Sciatic nerve (tissue), 2 donors: ENCODE measurements around the gene CEBPZOS. TPM values are rescaled to one million over a fixed set of nuclear protein-coding genes. Genes with fewer than 3 reads are reported as not detected.
"Not testable (repeated sequence)": the region's sequence is repeated elsewhere in the genome, so short reads cannot be mapped to it uniquely, and the experiment has no call there.

ENCODE experiments used
- ATAC-seq: fragments of 200-7000 bp; cut with Tn5 transposase; one replicate; pipeline ENCODE4 v1.9.1; 2020; ENCODE audit warnings: mild to moderate bottlenecking, moderate library complexity
- DNase-seq: peaks from one replicate; pipeline ENCODE4 v3.0.0-alpha.2; 2020; ENCODE audit warnings: low spot score
- intact Hi-C: fragments of 100-400 bp; cut with DNase I; formaldehyde crosslinking; loops from one replicate; pipeline ENCODE4 v1.14.2; 2022
- total RNA-seq: library from RNA; stranded (reverse); fragmentation: NEBNext Ultra II Directional; extraction: Animal tissue kit (Norgen Biotek cat#: 25700); gene quantifications from one replicate; pipeline ENCODE4 v1.2.1, GENCODE V29; 2021
- donor health status: DM: no; HTN: no; CAD: no.
- donor health status: DM: no; HTN: no; CAD: no.

CEBPZOS gene
- total RNA-seq, 1 donor from 2014 or later: 43.5 TPM

- intact Hi-C loops: no loop called here
- DNase-seq (no peak), ATAC-seq (peak; percentile 53)
These were observed 6.7 kb upstream of the CEBPZOS start for GRCh38 chr2:37189452-37190153.

- intact Hi-C loops: no loop called here
- DNase-seq (no peak), ATAC-seq (no peak)
These were observed 6.0 kb upstream of the CEBPZOS start for GRCh38 chr2:37190290-37190689.

GRCh38 chr2:37191253-37191652 lies 5.0 kb upstream of the CEBPZOS start:
- ATAC-seq: peak; percentile 51
- intact Hi-C loops: no loop called here
- DNase-seq: no peak

GRCh38 chr2:37191747-37192146 lies 4.5 kb upstream of the CEBPZOS start:
- no peak for ATAC-seq
- intact Hi-C loops: no loop called here

GRCh38 chr2:37192551-37192950 lies 3.7 kb upstream of the CEBPZOS start:
- DNase-seq (no peak), ATAC-seq (no peak)
- intact Hi-C loops: no loop called here

More at GRCh38 chr2:37191747-37192146, 4.5 kb upstream of the CEBPZOS start:
- no peak for DNase-seq

- DNase-seq, intact Hi-C loops: not testable (repeated sequence)
- peak; percentile 6 for ATAC-seq
These were observed 405 bp upstream of the CEBPZOS start for GRCh38 chr2:37195862-37196319.

- ATAC-seq: no peak
- intact Hi-C loops: no loop called here
- no peak for DNase-seq
These were observed 2.4 kb downstream of the CEBPZOS start for GRCh38 chr2:37198681-37199065.

- DNase-seq (no peak), ATAC-seq (no peak)
- intact Hi-C loops: no loop called here
These were observed 4.9 kb downstream of the CEBPZOS start for GRCh38 chr2:37201208-37201607.

- no peak for ATAC-seq
- intact Hi-C loops: no loop called here
These were observed 5.5 kb downstream of the CEBPZOS start for GRCh38 chr2:37201766-37202165.

GRCh38 chr2:37203708-37204107 lies 7.4 kb downstream of the CEBPZOS start:
- no peak for ATAC-seq

More at GRCh38 chr2:37201766-37202165, 5.5 kb downstream of the CEBPZOS start:
- no peak for DNase-seq

GRCh38 chr2:37205071-37205661 lies 8.9 kb downstream of the CEBPZOS start:
- intact Hi-C loops, ATAC-seq, DNase-seq: not testable (repeated sequence)

More at GRCh38 chr2:37203708-37204107, 7.4 kb downstream of the CEBPZOS start:
- DNase-seq: no peak
- intact Hi-C loops: no loop called here

GRCh38 chr2:37205689-37206341 lies 9.5 kb downstream of the CEBPZOS start:
- intact Hi-C loops: no loop called here
- ATAC-seq: no peak

GRCh38 chr2:37206760-37207159 lies 10.5 kb downstream of the CEBPZOS start:
- intact Hi-C loops, DNase-seq, ATAC-seq: not testable (repeated sequence)

More at GRCh38 chr2:37205689-37206341, 9.5 kb downstream of the CEBPZOS start:
- no peak for DNase-seq

- no peak for ATAC-seq
- intact Hi-C loops: no loop called here
These were observed 14.9 kb downstream of the CEBPZOS start for GRCh38 chr2:37211212-37211611.

GRCh38 chr2:37211939-37212338 lies 15.6 kb downstream of the CEBPZOS start:
- ATAC-seq (no peak), DNase-seq (no peak)
- intact Hi-C loops: no loop called here

More at GRCh38 chr2:37211212-37211611, 14.9 kb downstream of the CEBPZOS start:
- DNase-seq: no peak

- ATAC-seq: no peak
- no peak for DNase-seq
- intact Hi-C loops: no loop called here
These were observed 19.0 kb downstream of the CEBPZOS start for GRCh38 chr2:37215250-37215649.

GRCh38 chr2:37219046-37219445 lies 22.8 kb downstream of the CEBPZOS start:
- DNase-seq (no peak), ATAC-seq (no peak)
- intact Hi-C loops: no loop called here

- intact Hi-C loops: no loop called here
- ATAC-seq (no peak), DNase-seq (no peak)
These were observed 26.8 kb downstream of the CEBPZOS start for GRCh38 chr2:37223131-37223530.

GRCh38 chr2:37224063-37224462 lies 27.8 kb downstream of the CEBPZOS start:
- DNase-seq (no peak), ATAC-seq (no peak)
- intact Hi-C loops: no loop called here

GRCh38 chr2:37225129-37225528 lies 28.8 kb downstream of the CEBPZOS start:
- DNase-seq, ATAC-seq, intact Hi-C loops: not testable (repeated sequence)
